Activated naive CD4-positive, alpha-beta T cell treated with anti-CD3 and anti-CD28 coated beads, Interleukin-2, amount 10 ng/mL, durations not matched to agents 7 days and 5 days (primary cell): Measurements from ENCODE around the gene SLC41A3.
"Not testable (repeated sequence)": the region's sequence is repeated elsewhere in the genome, so short reads cannot be mapped to it uniquely, and the experiment has no call there.

Source experiments
- CTCF ChIA-PET: fragments of 350-600 bp; sonication (Branson Sonifier 250); formaldehyde crosslinking; loops from one replicate; lab custom pipeline; 2021; ENCODE audit warnings: antibody characterized with exemption; lab: Charles Lee
- DNase-seq: peaks from one replicate; pipeline ENCODE4 v3.0.0-alpha.2; 2020
- H3K27ac Mint-ChIP-seq: one replicate; pipeline ENCODE4 v1.8.0; 2021; ENCODE audit warnings: mild to moderate bottlenecking, moderate library complexity, mixed read lengths
- H3K27me3 Mint-ChIP-seq: one replicate; pipeline ENCODE4 v1.8.0; 2021; ENCODE audit warnings: mild to moderate bottlenecking, mixed read lengths
- H3K36me3 Mint-ChIP-seq: one replicate; pipeline ENCODE4 v1.8.0; 2021; ENCODE audit warnings: mixed read lengths
- H3K4me1 Mint-ChIP-seq: one replicate; pipeline ENCODE4 v1.8.0; 2021; ENCODE audit warnings: mixed read lengths
- H3K4me3 Mint-ChIP-seq: one replicate; pipeline ENCODE4 v1.8.0; 2021; ENCODE audit warnings: mild to moderate bottlenecking, moderate library complexity, mixed read lengths
- H3K9me3 Mint-ChIP-seq: one replicate; pipeline ENCODE4 v1.8.0; 2021; ENCODE audit warnings: mixed read lengths

Gene SLC41A3

DNA sequence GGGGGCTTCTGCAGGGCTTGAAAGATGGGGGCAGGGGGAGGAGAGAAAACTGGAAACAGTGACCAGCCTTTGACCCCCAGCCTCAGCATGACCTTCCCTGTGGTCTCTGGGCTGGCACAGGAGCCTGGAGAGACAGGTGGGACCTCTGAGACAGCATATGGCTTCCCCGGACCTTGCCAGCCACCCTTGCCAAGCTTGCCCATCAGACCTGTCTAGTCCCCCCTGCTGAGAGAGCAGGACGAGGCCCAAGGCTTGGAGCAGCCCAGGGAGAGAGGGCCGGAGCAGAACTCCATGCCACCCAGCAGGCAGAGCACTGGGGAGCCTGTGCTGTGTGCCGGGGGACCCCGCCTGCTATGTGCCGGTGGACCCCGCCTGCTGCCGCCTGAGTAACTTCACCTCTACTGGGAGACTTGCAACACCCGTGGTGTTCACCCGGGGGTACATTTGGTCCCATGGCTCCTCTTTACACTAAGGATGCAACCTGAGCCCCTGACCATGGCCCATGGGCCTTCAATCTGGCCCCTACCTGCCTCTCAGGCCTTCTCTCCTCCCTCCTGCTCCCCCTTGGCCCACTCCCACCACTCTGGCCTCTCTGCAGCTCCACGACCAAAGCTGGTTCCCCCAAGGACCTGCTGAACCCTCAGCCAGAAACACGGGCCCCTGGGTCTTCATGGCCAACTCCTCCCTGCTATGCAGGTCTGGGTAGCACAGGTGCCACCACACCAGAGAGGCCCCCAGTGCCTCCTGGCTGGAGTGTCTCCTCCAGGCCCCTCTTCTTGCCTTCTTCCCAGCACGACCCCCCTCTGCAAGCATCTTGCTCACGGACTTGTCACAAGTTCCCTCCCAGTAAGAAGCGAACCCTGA is 21.1 kb upstream of the SLC41A3 start:
- DNase-seq, result no peak
- no peaks in the 10 kb centered on the region for H3K36me3 Mint-ChIP-seq
- no peak overlapping the region for H3K4me3 Mint-ChIP-seq
- no peaks in the 10 kb centered on the region for H3K9me3 Mint-ChIP-seq
- no peaks in the 10 kb centered on the region for H3K4me1 Mint-ChIP-seq
- CTCF ChIA-PET, result no interaction called here
- no peaks in the 10 kb centered on the region for H3K27me3 Mint-ChIP-seq
- H3K27ac Mint-ChIP-seq, result no peak overlapping the region

DNA sequence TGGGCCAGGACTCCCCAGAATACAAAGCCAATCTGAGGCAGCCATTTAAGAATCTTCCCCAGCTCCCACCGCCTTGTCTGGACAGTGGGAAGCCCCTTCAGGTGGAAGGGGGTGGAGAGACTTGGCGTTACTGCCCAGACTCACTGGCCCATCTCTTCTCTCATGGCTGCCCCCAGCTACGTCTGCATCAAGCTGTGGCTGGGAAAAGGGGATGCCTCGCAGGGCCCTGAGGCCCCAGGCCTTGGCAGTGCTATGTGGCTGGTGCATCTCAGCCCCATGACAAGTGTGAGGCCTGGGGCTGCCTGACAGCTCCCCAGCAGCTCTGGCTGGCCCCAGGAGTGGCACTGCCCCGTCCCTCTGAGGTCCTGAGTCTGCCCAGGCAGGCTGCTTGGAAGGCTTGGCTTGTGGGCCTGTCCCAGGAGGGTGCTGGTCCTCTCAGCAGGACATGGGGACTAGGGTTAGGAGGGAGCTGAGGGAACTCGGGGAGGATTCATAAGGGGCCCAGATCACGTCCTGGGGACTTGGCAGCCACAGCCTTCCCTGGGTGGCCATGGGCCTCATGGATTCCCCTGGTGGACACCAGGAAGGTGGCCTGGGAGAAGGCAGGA is 20.2 kb upstream of the SLC41A3 start:
- no peak for DNase-seq
- no peaks in the 10 kb centered on the region for H3K4me1 Mint-ChIP-seq
- H3K27ac Mint-ChIP-seq, result no peak overlapping the region
- CTCF ChIA-PET, result no interaction called here
- H3K27me3 Mint-ChIP-seq, result no peaks in the 10 kb centered on the region
- no peaks in the 10 kb centered on the region for H3K9me3 Mint-ChIP-seq
- no peak overlapping the region for H3K4me3 Mint-ChIP-seq
- no peaks in the 10 kb centered on the region for H3K36me3 Mint-ChIP-seq

DNA sequence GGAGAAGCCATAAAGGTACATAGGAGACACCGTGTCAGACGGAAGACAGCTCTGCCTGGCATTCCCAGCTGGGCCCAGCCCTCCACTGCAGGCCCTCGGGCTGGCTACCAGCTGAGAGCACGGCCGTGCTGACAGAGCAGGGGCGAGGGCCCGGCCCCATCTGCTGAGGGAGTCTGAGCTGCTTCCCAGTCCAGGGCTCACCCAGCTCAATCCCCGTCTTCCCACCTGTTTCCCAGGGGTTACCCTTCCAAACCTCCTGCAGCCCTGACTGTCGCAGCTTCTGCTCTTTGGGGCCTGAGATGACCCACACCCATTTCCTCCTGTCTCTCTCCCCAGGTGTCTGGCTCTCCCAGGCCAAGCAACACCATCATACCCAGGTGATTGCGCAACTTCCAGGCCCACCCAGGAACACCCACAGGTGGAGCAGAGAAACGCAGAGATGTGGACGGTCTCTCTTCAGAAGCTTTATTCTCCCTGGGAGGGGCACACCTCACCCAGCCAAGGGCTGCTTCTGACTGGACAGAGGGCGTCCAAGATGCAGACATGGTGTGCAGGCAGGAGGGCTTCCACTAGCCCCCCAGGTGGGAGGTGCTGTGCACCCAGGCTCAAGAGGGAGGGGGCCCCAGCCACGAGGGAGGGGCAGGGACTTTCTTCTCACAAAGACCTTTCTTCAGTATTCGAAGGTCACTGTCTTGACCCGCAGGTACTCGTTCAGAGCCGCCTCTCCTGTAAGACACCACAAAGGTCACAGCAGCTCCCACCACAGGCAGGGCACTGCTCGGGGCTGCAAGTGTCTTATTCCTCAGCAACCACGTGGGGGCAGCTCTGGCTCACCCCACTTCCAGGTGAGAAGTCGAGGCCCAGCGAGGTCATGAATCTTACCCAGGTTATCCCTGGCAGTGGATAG is 19.4 kb upstream of the SLC41A3 start:
- H3K36me3 Mint-ChIP-seq, result no peaks in the 10 kb centered on the region
- H3K27me3 Mint-ChIP-seq, result no peaks in the 10 kb centered on the region
- no peak overlapping the region for H3K27ac Mint-ChIP-seq
- CTCF ChIA-PET, result no interaction called here
- H3K4me3 Mint-ChIP-seq, result no peak overlapping the region
- no peak for DNase-seq
- no peaks in the 10 kb centered on the region for H3K4me1 Mint-ChIP-seq
- H3K9me3 Mint-ChIP-seq, result no peaks in the 10 kb centered on the region

DNA sequence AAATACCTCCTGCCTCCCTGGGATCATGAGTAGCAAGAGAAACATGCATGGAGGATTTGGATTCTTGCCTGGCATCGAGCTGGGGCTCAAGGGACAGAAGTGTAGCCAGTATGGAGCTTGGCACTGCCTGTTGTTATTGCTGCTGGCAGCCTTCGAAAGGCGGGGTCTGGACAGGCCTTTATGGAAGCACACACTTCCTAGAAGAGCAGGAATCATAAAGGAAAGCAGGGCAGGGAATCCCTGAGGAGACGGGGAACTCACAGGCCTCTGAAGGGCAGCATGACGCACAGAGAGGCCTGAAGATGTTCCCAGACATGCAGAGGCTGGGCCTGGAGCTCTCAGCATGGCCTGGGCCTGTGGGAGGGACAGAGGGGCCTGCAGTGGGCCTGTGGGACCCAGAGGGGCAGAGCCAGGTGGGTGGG is 18.6 kb upstream of the SLC41A3 start:
- Mint-ChIP-seq H3K36me3 (no peaks in the 10 kb centered on the region), H3K4me1 (no peaks in the 10 kb centered on the region), H3K27me3 (no peaks in the 10 kb centered on the region), H3K9me3 (no peaks in the 10 kb centered on the region), H3K27ac (no peak overlapping the region), H3K4me3 (no peak overlapping the region)
- CTCF ChIA-PET, result no interaction called here
- DNase-seq, result no peak

DNA sequence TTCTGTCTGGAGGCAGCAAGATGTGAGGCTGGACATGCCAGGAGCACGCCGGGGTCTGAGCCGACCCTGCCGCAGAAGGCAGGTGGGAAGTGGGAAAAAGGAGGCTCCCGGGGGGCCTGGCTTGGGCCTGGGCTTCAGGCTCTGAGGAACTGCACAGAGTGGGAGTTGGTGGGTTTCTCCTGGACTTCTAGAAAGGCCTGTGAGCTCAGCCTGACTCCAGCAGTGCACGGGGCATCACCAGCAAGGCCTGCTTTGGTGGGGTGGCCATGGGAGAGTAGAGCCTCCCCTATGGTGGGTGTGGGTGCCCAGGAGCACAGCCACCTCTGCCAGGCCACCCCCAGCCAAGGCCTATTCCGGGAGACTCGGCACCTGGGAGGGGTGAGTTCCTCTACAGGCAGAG is 18.1 kb upstream of the SLC41A3 start:
- H3K36me3 Mint-ChIP-seq, result no peaks in the 10 kb centered on the region
- no peaks in the 10 kb centered on the region for H3K4me1 Mint-ChIP-seq
- CTCF ChIA-PET, result no interaction called here
- no peaks in the 10 kb centered on the region for H3K27me3 Mint-ChIP-seq
- H3K9me3 Mint-ChIP-seq, result peaks cover 1% of the 10 kb centered on the region
- DNase-seq, result no peak
- no peak overlapping the region for H3K27ac Mint-ChIP-seq
- H3K4me3 Mint-ChIP-seq, result no peak overlapping the region

DNA sequence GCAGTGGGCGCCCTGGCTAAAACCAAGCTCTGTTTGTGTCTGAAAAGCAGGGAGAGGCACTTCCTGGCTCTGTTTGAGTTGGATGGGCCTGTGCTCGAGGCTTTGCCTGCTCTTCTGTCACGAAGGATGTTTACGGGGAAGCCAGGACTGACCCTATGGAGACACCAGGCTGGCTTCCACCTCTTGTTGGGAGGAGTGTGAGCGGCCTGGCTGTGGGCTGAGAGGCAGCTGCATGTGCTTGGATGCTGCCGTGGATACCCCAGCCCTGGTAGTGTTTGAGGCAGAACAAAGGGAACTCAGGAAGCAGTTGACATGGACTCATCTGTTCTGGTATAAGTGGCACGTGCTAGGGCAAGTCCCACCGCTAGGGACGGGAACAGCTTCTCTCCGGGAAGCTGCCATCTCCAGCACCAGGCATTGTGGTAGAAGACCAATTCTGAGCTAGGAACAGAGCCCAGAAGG is 17.6 kb upstream of the SLC41A3 start:
- Mint-ChIP-seq H3K4me3 (no peak overlapping the region), H3K9me3 (peaks cover 5% of the 10 kb centered on the region), H3K4me1 (no peaks in the 10 kb centered on the region), H3K27ac (no peak overlapping the region), H3K36me3 (no peaks in the 10 kb centered on the region), H3K27me3 (no peaks in the 10 kb centered on the region)
- CTCF ChIA-PET, result no interaction called here
- DNase-seq, result no peak

DNA sequence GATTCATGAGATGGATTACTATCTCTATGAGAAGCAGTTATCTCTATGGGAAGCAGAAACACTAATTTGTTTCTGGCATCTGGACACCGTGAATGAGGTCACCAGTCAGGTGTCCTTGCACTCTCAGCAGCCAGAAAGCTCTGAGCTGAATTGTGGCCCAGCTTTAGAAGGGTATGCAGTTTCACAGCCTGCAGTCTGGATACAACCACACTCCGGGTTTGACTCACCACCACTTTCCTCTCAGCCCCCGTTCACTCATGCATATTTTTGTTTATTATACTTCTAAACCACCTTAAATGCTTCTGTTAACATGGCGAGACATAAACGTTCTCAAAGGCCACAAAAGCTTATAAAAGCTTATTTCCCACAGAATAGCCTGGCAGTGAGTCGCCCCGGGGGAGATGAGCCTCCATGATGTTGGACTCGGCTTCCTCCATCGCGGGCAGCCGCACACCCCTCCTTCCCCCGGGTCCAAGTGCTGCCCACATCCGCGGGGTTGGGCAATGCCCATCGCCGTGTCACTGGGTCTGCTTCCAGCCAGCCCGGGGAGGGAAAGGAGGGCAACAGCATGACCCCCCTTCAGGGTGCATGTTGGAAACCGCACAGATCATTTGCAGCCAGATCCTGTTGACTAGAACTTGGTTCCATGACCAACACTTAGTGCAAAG is 16.8 kb upstream of the SLC41A3 start:
- Mint-ChIP-seq H3K4me1 (no peaks in the 10 kb centered on the region), H3K27ac (no peak overlapping the region), H3K27me3 (no peaks in the 10 kb centered on the region), H3K36me3 (no peaks in the 10 kb centered on the region), H3K9me3 (peaks cover 12% of the 10 kb centered on the region), H3K4me3 (no peak overlapping the region)
- CTCF ChIA-PET, result no interaction called here
- DNase-seq, result no peak

DNA sequence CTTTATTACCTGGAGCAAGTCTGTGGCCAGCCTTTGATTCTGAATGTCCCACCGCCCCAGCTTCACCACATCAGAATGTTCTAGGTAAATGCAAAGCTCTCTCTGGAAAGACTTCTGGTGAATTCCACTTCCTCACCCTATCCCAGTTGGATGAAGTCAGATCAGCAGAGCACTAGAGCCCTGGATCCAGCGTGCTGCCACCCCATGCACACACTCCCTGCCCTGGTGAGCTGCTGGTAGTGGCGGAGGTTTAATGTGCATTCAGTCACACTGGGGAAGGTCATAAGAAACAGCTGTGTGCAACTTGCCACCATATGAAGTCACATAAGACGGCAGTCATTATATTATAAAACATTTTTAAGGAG is 16.3 kb upstream of the SLC41A3 start:
- H3K36me3 Mint-ChIP-seq, result no peaks in the 10 kb centered on the region
- CTCF ChIA-PET, result no interaction called here
- H3K9me3 Mint-ChIP-seq, result peaks cover 17% of the 10 kb centered on the region
- no peak for DNase-seq
- H3K4me3 Mint-ChIP-seq, result no peak overlapping the region
- no peaks in the 10 kb centered on the region for H3K4me1 Mint-ChIP-seq
- no peaks in the 10 kb centered on the region for H3K27me3 Mint-ChIP-seq
- no peak overlapping the region for H3K27ac Mint-ChIP-seq

DNA sequence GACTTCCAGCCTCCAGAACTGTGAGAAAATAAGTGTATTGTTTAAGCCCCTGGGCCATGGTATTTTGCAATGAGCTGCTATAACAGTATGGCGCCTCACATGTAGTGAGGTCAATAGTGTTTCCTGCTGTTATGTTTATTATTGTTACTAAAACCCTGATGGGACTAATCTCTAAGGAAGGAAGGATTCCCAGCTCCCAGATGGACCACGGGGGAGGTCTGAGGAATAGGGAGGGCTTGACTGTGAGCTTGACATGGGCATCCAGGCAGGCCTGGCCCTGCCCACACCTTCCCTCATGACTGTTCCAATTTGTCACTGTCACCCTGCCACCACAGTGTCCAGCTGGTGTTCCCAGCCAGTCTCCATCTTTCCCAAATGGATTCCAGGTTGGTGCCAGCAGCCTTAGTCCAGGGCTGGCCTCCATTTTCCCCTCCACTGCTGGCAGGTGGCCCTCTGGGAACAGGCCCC is 14.5 kb upstream of the SLC41A3 start:
- no peaks in the 10 kb centered on the region for H3K27me3 Mint-ChIP-seq

DNA sequence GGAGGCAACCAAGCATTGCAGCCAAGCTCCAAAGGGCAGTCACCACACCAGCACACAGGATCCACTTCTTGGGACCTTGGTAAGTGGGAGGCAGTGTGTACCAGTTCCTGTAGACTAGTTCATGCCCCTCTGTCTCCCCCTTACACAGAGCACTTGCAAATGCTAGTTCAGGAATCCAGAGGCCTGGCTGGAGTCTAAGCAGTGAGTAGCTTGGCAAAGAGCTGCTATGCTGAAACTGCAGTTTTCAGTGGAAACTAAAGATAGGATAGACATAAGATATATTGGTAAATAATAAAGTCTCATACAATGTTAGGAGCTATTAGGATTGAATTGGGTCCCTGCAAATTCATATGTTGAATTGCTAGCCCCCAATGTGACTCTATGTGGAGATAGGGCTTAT is 13.9 kb upstream of the SLC41A3 start:
- CTCF ChIA-PET, result no interaction called here
- H3K27me3 Mint-ChIP-seq, result no peaks in the 10 kb centered on the region
- H3K36me3 Mint-ChIP-seq, result no peaks in the 10 kb centered on the region
- H3K4me3 Mint-ChIP-seq, result no peak overlapping the region
- H3K4me1 Mint-ChIP-seq, result no peaks in the 10 kb centered on the region
- no peak for DNase-seq
- no peak overlapping the region for H3K27ac Mint-ChIP-seq
- H3K9me3 Mint-ChIP-seq, result peaks cover 23% of the 10 kb centered on the region

More for the DNA sequence above, 14.5 kb upstream of the SLC41A3 start:
- Mint-ChIP-seq H3K9me3 (peaks cover 23% of the 10 kb centered on the region), H3K4me3 (no peak overlapping the region), H3K4me1 (no peaks in the 10 kb centered on the region), H3K27ac (no peak overlapping the region), H3K36me3 (no peaks in the 10 kb centered on the region)
- CTCF ChIA-PET, result no interaction called here
- no peak for DNase-seq

DNA sequence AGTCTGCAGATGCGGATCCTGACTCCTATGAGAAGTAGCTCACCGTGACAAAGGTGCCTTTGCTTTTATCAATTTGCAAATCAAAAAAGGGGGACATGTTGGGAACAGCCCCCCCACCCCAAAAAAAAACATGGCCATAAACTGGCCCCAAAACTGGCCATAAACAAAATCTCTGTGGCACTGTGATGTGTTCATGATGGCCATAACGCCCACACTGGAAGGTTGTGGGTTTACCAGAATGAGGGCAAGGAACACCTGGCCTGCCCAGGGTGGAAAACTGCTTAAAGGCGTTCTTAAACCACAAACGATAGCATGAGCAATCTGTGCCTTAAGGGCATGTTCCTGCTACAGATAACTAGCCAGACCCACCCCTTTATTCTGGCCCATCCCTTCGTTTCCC is 12.3 kb upstream of the SLC41A3 start:
- DNase-seq, H3K36me3 Mint-ChIP-seq, H3K4me1 Mint-ChIP-seq, H3K4me3 Mint-ChIP-seq, CTCF ChIA-PET, H3K27me3 Mint-ChIP-seq, H3K27ac Mint-ChIP-seq: not testable (repeated sequence)
- peaks cover 23% of the 10 kb centered on the region for H3K9me3 Mint-ChIP-seq

DNA sequence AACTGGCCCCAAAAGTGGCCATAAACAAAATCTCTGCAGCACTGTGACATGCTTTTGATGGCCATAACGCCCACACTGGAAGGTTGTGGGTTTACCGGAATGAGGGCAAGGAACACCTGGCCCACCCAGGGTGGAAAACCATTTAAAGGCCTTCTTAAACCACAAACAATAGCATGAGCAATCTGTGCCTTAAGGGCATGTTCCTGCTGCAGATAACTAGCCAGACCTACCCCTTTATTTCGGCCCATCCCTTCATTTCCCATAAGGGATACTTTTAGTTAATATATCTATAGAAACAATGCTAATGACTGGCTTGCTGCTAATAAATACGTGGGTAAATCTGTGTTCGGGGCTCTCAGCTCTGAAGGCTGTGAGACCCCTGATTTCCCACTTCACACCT is 8.2 kb upstream of the SLC41A3 start:
- H3K4me1 Mint-ChIP-seq, H3K36me3 Mint-ChIP-seq, H3K4me3 Mint-ChIP-seq, H3K27me3 Mint-ChIP-seq, DNase-seq, CTCF ChIA-PET, H3K27ac Mint-ChIP-seq: not testable (repeated sequence)
- peaks cover 26% of the 10 kb centered on the region for H3K9me3 Mint-ChIP-seq

DNA sequence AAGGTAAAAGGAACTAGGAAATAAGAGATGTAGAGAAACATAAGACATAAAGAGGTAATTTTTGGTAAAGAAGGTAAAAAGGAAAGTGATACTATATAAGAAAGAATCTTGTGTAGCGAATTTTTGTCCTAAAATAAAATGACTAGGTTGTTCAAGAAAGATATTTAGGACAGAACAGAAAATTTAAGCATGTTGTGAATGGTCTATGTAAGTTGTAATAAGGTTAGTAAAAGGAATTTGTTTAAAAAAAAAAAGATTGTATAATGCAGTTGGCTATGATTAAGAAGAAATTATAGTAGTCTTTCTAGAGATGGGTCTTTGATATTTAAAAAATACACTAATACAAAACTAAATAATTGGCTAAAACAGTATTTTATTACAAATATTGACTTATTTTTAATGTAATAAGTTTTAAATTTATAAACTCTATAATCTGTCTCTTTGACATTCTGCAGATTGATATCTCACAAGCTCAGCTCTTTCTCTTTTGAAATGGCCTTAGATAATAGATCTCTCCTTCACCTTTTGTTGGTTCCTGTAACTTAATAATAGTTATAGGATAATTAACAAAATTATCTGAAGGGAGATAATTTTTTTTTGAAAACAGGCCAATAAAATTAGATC is 3.7 kb upstream of the SLC41A3 start:
- no peak overlapping the region for H3K27ac Mint-ChIP-seq
- peaks cover 3% of the 10 kb centered on the region for H3K9me3 Mint-ChIP-seq
- DNase-seq, result no peak
- no peaks in the 10 kb centered on the region for H3K27me3 Mint-ChIP-seq
- H3K36me3 Mint-ChIP-seq, result no peaks in the 10 kb centered on the region
- H3K4me3 Mint-ChIP-seq, result no peak overlapping the region
- CTCF ChIA-PET, result no interaction called here
- H3K4me1 Mint-ChIP-seq, result peaks cover 24% of the 10 kb centered on the region

DNA sequence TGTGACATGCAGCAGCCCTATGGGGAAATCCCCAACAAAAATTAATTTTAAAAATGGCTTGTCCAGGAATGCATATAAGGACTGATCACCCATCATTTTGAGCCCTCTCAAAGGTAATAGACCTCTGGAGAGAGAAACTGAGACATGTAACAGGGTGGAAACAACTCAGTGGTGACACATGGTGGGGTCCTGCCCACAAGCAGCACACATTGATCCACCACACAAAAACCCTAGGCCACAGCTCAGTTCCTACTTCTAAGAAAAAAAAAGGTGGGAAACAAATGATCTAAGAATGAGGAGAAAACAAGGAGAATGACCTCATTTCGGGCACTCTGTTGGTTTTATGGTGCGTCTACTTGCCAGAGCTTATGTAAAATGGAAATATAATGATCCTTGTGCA is 1.9 kb upstream of the SLC41A3 start:
- DNase-seq, result no peak
- Mint-ChIP-seq H3K4me3 (no peak overlapping the region), H3K27me3 (no peaks in the 10 kb centered on the region), H3K4me1 (peaks cover 24% of the 10 kb centered on the region), H3K27ac (no peak overlapping the region), H3K36me3 (peaks cover 3% of the 10 kb centered on the region), H3K9me3 (peaks cover 7% of the 10 kb centered on the region)
- CTCF ChIA-PET, result no interaction called here
